Activated CD8-positive, alpha-beta memory T cell treated with anti-CD3 and anti-CD28 coated beads for 48 hours (primary cell): ENCODE measurements around the gene RNF148.

ENCODE experiments used
- DNase-seq, 3 experiments: peaks; one replicate each; pipeline ENCODE4 v3.0.0-alpha.2; 2020; ENCODE audit warnings: low read depth in 2 of 3, low spot score in 2 of 3

The RNF148 gene, protein sequence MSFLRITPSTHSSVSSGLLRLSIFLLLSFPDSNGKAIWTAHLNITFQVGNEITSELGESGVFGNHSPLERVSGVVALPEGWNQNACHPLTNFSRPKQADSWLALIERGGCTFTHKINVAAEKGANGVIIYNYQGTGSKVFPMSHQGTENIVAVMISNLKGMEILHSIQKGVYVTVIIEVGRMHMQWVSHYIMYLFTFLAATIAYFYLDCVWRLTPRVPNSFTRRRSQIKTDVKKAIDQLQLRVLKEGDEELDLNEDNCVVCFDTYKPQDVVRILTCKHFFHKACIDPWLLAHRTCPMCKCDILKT

DNA sequence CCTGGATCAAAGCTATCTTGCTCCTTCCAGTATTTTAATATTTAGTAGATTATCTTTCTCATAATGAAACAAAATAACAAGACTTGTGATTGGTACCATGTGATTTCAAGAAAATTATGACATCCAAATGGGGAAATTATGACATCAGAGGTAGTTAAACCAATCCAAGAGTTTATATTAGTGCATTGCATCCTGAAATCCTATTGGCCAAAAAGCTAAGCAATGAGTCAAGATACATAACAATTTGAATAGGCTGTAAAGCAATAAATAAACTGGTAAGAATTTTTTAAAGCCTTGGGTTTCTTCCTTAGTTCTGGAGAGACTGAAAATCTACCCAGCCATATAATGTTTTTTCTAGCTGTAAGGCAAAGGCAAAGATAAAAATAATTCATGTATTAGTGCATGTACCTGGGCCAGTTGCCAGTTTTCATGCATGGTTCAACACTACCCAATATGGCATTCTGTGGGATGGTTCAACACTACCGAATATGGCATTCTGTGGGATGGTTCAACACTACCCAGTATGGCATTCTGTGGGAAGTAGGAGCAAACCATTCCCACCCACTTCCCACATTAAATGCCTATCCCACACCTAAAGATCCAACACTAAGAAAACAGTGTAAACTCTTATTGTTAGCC is at the start of gene RNF148:
TSS of gene RNF148 (minus strand) at position 51 of the 639 bp plus-strand sequence. CDS start 172 bp downstream, outside the sequence.
- DNase-seq, result no peak

GRCh38 chr7:122750389-122750788 is 47.7 kb upstream of the RNF148 start:
- DNase-seq, result no peak

DNA sequence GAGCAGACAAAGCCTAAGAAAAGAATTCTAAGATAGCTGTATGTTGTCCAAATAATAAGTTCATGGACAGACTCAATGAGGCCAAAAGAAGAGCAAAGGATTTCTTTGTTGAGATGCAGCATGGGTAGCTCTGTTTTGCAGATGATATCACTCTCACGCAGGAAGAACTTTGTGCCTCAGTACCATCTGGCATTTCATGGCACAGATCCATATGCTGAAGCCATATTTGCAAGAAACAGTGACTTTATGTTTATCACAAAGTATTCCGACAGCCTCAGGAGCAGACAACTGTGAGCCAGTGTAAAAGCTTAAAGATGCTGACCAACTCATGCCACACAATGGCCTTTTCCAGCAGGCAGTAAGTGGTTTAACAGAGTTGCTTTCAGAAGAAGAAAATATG is 45.5 kb upstream of the RNF148 start:
- no peak for DNase-seq

DNA sequence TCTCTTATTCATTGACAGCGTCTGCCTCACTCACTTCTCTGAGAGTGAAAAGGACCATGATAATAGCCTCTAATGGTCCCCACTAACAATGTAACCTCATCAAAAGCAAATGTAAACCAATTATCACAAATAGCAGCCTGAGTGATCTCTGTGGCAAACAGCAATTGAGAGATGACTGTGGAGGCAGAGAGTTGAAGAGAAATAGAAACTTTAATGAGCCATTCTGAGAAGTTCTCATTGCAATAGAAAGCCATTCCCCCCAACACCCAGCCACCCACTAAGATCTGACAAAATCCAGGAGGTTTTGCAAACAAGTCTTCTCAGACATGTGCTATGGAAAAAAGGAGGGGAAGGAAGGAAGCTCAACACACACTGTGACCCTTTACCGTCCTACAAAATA is 44.2 kb upstream of the RNF148 start:
- DNase-seq, result no peak

DNA sequence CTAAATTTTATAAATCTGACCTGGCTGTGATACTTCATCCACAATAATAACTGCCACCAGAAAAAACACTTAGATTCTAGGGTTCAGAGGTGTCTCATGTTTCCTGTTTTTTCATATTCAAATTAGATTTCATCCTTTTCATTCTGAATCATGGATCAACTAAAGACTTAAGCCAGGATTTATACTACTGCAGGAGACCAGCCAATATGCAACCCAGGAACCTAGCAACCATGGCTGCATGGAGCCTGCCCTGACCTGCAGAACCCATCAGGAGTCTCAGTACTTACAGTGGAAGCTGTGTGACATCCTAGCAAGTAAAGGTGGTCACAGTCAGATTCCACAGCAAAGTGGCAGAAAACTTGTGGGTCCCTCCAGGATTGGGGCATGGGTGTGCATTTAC is 40.5 kb upstream of the RNF148 start:
- no peak for DNase-seq

GRCh38 chr7:122738947-122739346 is 36.2 kb upstream of the RNF148 start:
- no peak for DNase-seq

- DNase-seq, result no peak
Observed at GRCh38 chr7:122736183-122736582, 33.5 kb upstream of the RNF148 start.

- DNase-seq, result no peak
Observed at GRCh38 chr7:122727759-122728158, 25.0 kb upstream of the RNF148 start.

DNA sequence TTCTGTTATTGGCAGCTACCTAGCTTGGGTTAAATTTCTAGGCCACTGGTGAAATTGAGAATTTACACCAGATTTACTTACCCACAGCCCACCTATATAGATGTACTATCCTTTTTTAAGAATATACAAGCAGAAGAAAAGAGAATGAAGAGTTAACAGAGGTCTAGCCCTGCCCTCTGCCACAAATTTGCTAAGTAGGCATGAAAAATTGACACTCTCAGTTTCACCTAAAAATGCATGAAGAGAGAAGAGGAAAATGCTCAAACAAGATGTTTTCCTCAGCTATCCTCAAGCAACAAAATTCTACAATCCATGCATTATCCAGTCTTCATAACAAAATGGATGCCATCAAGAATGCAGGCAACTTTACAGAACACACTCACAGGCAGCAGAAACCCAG is 24.6 kb upstream of the RNF148 start:
- DNase-seq, result no peak

DNA sequence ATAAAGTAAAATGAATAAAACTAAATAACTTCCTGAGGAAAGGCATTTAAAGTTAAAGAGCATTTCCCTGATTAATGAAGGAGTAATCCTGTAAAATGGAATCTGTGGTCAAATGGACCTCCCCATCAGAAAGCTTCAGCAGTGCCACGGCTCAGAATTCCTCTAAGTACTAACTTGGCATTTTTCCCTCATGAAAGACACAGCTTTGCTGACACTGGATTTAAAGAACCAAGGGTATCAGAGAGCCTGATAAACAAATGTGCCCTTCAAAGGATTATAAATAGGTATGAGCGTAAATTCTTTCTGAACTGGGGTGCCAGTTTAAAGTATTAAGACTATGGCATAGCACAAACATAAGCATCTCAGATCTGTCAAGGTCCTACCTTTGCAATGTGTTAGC is 24.2 kb upstream of the RNF148 start:
- DNase-seq, result no peak

GRCh38 chr7:122724366-122724765 is 21.6 kb upstream of the RNF148 start:
- DNase-seq, result no peak

- no peak for DNase-seq
Observed at GRCh38 chr7:122719010-122719578, 16.4 kb upstream of the RNF148 start.

GRCh38 chr7:122717356-122718089 is 14.8 kb upstream of the RNF148 start:
- DNase-seq, result no peak

- no peak for DNase-seq
Observed at GRCh38 chr7:122715183-122715582, 12.5 kb upstream of the RNF148 start.

DNA sequence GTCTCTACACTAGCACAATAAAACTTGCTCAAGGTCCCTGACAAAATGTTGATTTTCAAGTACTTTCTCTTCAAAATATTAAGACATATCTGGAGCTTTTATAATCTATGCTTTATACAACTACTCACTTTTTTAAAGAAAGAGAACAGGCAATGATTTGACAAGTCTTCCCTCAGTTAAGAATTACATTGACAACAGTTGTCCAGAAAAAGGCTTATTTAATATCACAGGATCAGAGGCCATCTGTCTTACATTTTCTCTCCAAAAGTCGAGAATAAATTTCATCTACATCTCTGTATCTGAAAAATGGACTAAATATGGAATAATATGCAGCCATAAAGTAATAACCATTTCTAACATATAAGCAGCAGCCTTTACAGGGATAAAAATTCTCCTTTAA is 8.2 kb upstream of the RNF148 start:
- no peak for DNase-seq

GRCh38 chr7:122709930-122710646 is 7.4 kb upstream of the RNF148 start:
- DNase-seq, result no peak

DNA sequence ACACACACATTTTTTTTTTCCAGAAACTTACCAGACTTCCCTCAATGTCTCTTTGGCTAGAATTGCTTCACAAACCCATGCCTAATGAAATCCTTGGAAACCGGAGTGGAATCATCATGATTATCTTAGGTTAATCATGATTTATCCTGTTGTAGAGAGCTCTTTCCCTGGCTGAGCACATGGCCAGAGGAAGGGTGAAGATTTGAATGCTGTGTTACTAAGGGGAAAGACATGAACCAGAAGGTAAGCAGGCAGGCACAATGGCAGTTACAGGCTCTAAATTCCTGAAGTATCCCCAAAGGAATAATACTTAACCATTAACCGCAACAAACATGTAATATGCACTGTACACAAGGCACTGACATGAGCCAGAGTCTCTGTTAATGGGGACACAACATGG is 4.1 kb upstream of the RNF148 start:
- DNase-seq, result no peak

DNA sequence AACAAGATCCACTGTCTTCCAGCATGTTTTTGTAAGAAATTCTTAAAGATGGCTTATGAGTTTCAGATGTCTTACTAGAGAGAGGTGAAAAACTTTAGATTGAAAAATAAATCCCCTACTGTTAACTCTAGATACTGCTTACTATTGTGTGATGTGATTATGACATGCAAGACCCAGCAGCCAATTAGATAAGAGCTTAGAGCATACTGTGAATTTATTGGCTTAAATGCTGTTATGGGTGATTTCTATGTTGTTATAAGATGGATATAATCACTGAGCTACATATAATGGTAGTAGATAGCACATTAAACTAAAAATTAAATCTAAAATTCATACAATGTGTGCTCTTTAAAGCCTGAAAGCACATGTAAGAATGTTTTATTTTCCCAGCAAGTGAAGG is 3.7 kb downstream of the RNF148 start, which contains the start of gene RNF133:
TSS of gene RNF133 (minus strand) at position 101 of the 400 bp plus-strand sequence. CDS start 199 bp downstream, outside the sequence.
- no peak for DNase-seq

- DNase-seq, result no peak
Observed at GRCh38 chr7:122695816-122696215, 6.9 kb downstream of the RNF148 start.

GRCh38 chr7:122694697-122695096 is 8.0 kb downstream of the RNF148 start:
- DNase-seq, result no peak

DNA sequence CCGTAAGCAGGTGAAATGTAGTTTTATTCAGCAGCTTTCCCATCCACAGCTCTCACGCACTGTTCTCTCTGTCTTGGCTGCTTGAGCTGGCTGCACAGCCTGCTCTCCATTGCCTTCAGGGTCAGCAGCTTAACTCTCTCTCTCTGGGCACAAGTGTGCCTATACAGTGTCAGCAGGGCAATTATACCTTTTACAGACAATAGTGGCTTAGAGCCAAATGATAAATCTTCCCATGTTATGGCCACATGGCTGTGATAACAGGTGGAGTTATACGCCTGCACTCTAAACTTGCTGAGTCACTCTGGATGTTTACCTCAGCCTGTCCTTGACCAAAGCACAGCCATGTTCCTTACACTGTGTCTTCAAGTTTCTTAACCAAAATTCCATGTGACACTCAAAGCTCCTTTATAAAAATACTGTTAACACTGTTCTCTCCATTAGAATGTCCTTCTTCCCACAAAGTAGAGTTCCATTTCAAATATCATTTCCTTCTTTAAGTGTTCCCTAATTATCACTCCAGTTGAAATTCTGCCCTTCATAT is 9.9 kb downstream of the RNF148 start:
- DNase-seq, result no peak
